ENCODE measurements around the gene SUSD3. TPM values are rescaled to one million over a fixed set of nuclear protein-coding genes. Genes with fewer than 3 reads are reported as not detected.

The SUSD3 gene
- total RNA-seq, 2 experiments from 2014 or later = 34.6 to 36.7 TPM

DNA sequence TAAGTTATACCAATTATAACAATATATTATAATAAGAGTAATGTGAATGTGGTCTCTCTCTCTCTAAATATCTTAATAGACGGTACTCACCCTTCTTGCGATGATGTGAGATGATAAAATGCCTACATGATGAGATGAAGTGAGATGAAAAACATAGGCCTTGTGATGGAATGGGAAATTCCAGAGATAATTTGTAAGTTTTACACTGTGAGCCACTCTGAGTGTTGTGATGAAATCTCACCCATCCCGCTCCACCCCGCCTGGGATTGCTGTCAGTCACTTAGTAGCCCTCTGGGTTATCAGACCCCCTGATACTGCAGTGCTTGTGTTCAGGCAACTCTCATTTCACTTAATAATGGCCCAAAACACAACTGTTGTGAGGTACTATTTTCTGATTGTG is 10.5 kb downstream of the SUSD3 start:
- Mint-ChIP-seq H3K27me3 (no peaks in the 10 kb centered on the region), H3K4me1 (ENCODE audit: low read depth) (peaks cover 81% of the 10 kb centered on the region), H3K4me3 (no peak overlapping the region), H3K27ac (peak overlapping the region; percentile 52), H3K9me3 (no peaks in the 10 kb centered on the region), H3K36me3 (ENCODE audit: low read depth) (peaks cover 42% of the 10 kb centered on the region)
- no peak for DNase-seq
- TF ChIP-seq, protein P1, sequence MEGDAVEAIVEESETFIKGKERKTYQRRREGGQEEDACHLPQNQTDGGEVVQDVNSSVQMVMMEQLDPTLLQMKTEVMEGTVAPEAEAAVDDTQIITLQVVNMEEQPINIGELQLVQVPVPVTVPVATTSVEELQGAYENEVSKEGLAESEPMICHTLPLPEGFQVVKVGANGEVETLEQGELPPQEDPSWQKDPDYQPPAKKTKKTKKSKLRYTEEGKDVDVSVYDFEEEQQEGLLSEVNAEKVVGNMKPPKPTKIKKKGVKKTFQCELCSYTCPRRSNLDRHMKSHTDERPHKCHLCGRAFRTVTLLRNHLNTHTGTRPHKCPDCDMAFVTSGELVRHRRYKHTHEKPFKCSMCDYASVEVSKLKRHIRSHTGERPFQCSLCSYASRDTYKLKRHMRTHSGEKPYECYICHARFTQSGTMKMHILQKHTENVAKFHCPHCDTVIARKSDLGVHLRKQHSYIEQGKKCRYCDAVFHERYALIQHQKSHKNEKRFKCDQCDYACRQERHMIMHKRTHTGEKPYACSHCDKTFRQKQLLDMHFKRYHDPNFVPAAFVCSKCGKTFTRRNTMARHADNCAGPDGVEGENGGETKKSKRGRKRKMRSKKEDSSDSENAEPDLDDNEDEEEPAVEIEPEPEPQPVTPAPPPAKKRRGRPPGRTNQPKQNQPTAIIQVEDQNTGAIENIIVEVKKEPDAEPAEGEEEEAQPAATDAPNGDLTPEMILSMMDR (IDR thresholded peaks at IDR 0.05) = no peak
- ChIA-PET POLR2A (no interaction called here), CTCF (interaction anchor here (2.8 kb wide), 1 partner anchor 13 kb away, joined by 9 read pairs; no protein-coding TSS in a partner anchor)
- no peak for ATAC-seq
- intact Hi-C loops (cut with micrococcal nuclease) = no loop called here

DNA sequence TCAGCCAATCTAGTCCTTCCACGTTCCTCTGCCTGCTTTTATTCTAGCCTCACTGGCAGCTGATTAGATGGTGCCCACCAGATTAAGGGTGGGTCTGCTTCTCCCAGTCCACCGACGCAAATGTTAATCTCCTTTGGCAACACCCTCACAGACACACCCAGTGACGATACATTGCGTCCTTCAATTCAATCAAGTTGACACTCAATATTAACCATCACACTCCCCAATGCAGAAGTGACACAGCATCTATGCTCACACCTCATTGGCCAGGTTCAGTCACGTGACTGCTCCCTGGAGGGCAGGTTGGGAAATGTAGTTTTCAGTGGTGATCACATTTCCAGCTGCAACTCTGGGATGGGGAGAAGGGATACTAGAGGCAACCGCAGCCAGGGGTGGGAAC is 13.0 kb downstream of the SUSD3 start:
- Mint-ChIP-seq H3K4me3 (no peak overlapping the region), H3K36me3 (ENCODE audit: low read depth) (peaks cover 35% of the 10 kb centered on the region), H3K9me3 (no peaks in the 10 kb centered on the region), H3K27me3 (no peaks in the 10 kb centered on the region), H3K27ac (no peak overlapping the region), H3K4me1 (ENCODE audit: low read depth) (peaks cover 70% of the 10 kb centered on the region)
- ChIA-PET CTCF (no interaction called here), POLR2A (interaction anchor here (0.6 to 0.8 kb wide), 2 partner anchors 11 to 16 kb away, joined by 3 to 5 read pairs; no protein-coding TSS in a partner anchor)
- TF ChIP-seq, protein P1 (IDR thresholded peaks at IDR 0.05) = no peak
- peak; percentile 60 for ATAC-seq
- intact Hi-C loops (cut with micrococcal nuclease) = no loop called here
- DNase-seq = peak; percentile 57

DNA sequence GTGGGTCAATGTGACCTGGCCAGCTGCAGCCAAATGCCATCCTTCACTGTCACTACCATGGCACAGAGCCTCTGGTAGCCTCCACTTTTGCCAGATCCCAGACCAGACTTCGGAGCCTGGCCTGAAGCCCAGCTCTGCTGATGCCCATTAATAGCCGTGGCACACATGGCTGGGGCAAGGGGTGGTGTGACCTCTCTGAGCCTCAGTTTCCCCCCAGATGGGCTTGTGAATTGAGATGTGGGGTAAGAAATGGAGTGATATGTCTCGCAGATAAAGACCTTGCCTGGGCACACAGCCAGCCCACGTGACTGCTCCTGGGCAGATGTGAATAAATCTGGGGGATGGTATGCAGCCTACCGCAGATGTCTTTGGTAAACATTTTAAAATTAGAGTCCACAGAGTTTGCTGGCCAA is 13.9 kb downstream of the SUSD3 start:
- Mint-ChIP-seq H3K36me3 (ENCODE audit: low read depth) (peaks cover 31% of the 10 kb centered on the region), H3K9me3 (no peaks in the 10 kb centered on the region), H3K27ac (peak overlapping the region; percentile 72), H3K27me3 (no peaks in the 10 kb centered on the region), H3K4me3 (no peak overlapping the region), H3K4me1 (ENCODE audit: low read depth) (peaks cover 67% of the 10 kb centered on the region)
- no peak for DNase-seq
- intact Hi-C loops (cut with micrococcal nuclease) = no loop called here
- ChIA-PET POLR2A (interaction anchor here (1.1 kb wide), 1 partner anchor 16 kb away, joined by 3 read pairs; no protein-coding TSS in a partner anchor), CTCF (no interaction called here)
- no peak for ATAC-seq
- TF ChIP-seq, protein P1 (IDR thresholded peaks at IDR 0.05) = no peak

DNA sequence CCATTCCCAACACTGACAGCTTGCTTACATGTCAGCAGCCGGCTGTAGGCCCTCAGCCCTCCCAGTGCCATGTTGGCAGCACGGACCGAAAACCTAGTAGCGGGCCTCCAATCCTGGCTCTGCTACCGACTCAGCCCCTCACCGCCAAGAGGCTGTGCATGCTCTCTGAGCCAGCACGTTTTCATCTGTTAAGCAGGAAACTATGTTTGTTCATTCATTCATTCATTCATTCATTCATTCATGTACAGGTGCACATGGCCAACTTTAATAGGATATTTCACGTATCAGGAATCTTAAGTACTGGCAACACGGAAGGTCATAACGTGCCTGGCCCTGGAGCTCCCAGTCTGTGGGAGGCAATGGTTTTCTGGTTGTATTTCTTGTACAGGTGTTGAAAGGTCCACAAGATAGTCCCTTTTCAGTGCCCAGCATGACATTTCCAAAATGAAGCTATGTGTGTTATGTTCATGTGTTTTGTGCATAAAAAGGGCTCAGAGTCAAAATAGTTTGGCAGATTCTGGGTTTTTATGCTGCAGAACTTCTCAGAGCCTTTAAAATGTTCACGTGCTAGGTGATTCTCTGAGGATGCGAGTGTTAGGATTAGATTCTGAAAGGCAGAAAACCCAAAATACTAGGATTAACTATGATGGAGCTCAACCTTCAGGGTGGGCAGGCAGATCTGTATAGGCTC is 17.7 kb downstream of the SUSD3 start:
- no peak for ATAC-seq
- Mint-ChIP-seq H3K9me3 (no peaks in the 10 kb centered on the region), H3K27ac (no peak overlapping the region), H3K4me1 (ENCODE audit: low read depth) (peaks cover 45% of the 10 kb centered on the region), H3K36me3 (ENCODE audit: low read depth) (peaks cover 24% of the 10 kb centered on the region), H3K4me3 (no peak overlapping the region), H3K27me3 (no peaks in the 10 kb centered on the region)
- POLR2A ChIA-PET = interaction anchor here (0.9 to 5.3 kb wide), 5 partner anchors 10 to 112 kb away, joined by 3 to 30 read pairs (median 4); no protein-coding TSS in a partner anchor
- intact Hi-C loops (cut with micrococcal nuclease) = no loop called here
- CTCF ChIA-PET = interaction anchor here (0.7 to 2.0 kb wide), 3 partner anchors 11 to 72 kb away, joined by 3 to 8 read pairs (median 3); no protein-coding TSS in a partner anchor
- no peak for DNase-seq
- TF ChIP-seq, protein P1 (IDR thresholded peaks at IDR 0.05) = no peak

DNA sequence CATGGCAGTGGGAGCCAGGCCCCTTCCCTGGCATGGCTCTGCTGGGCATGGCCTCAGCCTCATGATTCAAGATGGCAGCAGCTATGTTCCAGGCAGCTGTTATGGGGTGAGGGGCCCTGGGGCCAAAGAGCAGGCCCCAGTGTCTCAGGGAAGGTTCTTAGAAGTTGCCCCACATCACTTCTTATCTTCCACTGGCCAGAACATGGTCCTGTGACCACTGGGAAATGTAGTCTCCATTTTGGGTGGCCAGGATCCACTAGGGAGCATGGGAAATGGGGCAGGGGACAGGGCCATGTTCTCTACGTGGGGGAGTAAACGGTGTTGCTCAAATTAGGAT is 18.3 kb downstream of the SUSD3 start:
- Mint-ChIP-seq H3K4me1 (ENCODE audit: low read depth) (peaks cover 43% of the 10 kb centered on the region), H3K36me3 (ENCODE audit: low read depth) (peaks cover 25% of the 10 kb centered on the region), H3K27ac (peak overlapping the region; percentile 10), H3K9me3 (no peaks in the 10 kb centered on the region), H3K4me3 (no peak overlapping the region), H3K27me3 (no peaks in the 10 kb centered on the region)
- ChIA-PET POLR2A (interaction anchor here (0.9 to 5.3 kb wide), 3 partner anchors 11 to 32 kb away, joined by 3 to 30 read pairs (median 7); no protein-coding TSS in a partner anchor), CTCF (interaction anchor here (1.5 to 2.0 kb wide), 2 partner anchors 24 to 73 kb away, joined by 3 to 8 read pairs; no protein-coding TSS in a partner anchor)
- DNase-seq (no peak), ATAC-seq (no peak)
- TF ChIP-seq, protein P1 (IDR thresholded peaks at IDR 0.05) = no peak
- intact Hi-C loops (cut with micrococcal nuclease) = no loop called here

All from activated CD8-positive, alpha-beta T cell treated with anti-CD3 and anti-CD28 coated beads for 36 hours (primary cell).